DND-41 (cell line): Measurements from ENCODE around the gene HM13.
"Not testable (repeated sequence)": the region's sequence is repeated elsewhere in the genome, so short reads cannot be mapped to it uniquely, and the experiment has no call there.

Experiments
- ATAC-seq: fragments of 200-7000 bp; cut with Tn5 transposase; 3 replicates; pipeline ENCODE4 v1.9.1; 2021; ENCODE audit warnings: low read depth; ENCODE audit not compliant: insufficient read depth
- DNase-seq: peaks from one replicate; pipeline ENCODE4 v3.0.0-alpha.2; 2020
- H2AFZ ChIP-seq: 2 replicates; pipeline ENCODE4 v1.6.0; 2012; ENCODE audit warnings: low read depth, low read length
- H3K27ac ChIP-seq: 2 replicates; pipeline ENCODE4 v1.5.1; 2012; ENCODE audit warnings: low read length, inconsistent platforms
- H3K27me3 ChIP-seq: fragments of 200-600 bp; sonication (generic); 2 replicates; pipeline ENCODE4 v1.6.0; 2012; ENCODE audit warnings: low read length, mild to moderate bottlenecking, inconsistent platforms; ENCODE audit not compliant: insufficient read depth, poor library complexity
- H3K36me3 ChIP-seq: 2 replicates; pipeline ENCODE4 v1.5.1; 2012; ENCODE audit warnings: low read length, inconsistent platforms; ENCODE audit not compliant: insufficient read depth
- H3K4me1 ChIP-seq: 2 replicates; pipeline ENCODE4 v1.5.1; 2012; ENCODE audit warnings: mild to moderate bottlenecking, low read length; ENCODE audit not compliant: insufficient read depth
- H3K4me2 ChIP-seq: 2 replicates; pipeline ENCODE4 v1.6.0; 2012; ENCODE audit warnings: mild to moderate bottlenecking, moderate library complexity, low read length, inconsistent platforms; ENCODE audit not compliant: insufficient read depth
- H3K4me3 ChIP-seq, 2 experiments: fragments of 200-600 bp in 1 of 2; shearing (Covaris generic) in 1 of 2; 2 replicates each; pipeline ENCODE4 v1.5.1; 2012 to 2016; ENCODE audit warnings: inconsistent platforms in 2 of 2, low read length in 2 of 2, mild to moderate bottlenecking in 2 of 2, low read depth in 1 of 2, moderate library complexity in 1 of 2
- H3K79me2 ChIP-seq: 2 replicates; pipeline ENCODE4 v1.6.0; 2012; ENCODE audit warnings: low read length, inconsistent platforms; ENCODE audit not compliant: insufficient read depth
- H3K9ac ChIP-seq: 2 replicates; pipeline ENCODE4 v1.6.0; 2012; ENCODE audit warnings: low read depth, mild to moderate bottlenecking, inconsistent platforms, low read length, moderate library complexity
- H3K9me3 ChIP-seq: 2 replicates; pipeline ENCODE4 v1.5.1; 2012; ENCODE audit warnings: low read length, moderate library complexity, mild to moderate bottlenecking, inconsistent platforms; ENCODE audit not compliant: insufficient read depth, severe bottlenecking
- H4K20me1 ChIP-seq: 2 replicates; pipeline ENCODE4 v1.6.0; 2012; ENCODE audit warnings: low read length; ENCODE audit not compliant: insufficient read depth
- CTCF ChIP-seq: IDR thresholded peaks from 2 replicates; pipeline ENCODE4 v1.5.1; 2012; ENCODE audit warnings: borderline replicate concordance, low read length, moderate library complexity, mild to moderate bottlenecking; ENCODE audit not compliant: poor library complexity, severe bottlenecking; ENCODE audit errors: extremely low read depth
- EZH2 ChIP-seq: IDR thresholded peaks from 3 replicates; pipeline ENCODE4 v1.6.1; 2012; ENCODE audit warnings: borderline replicate concordance, low read depth, mild to moderate bottlenecking, moderate library complexity, low read length, inconsistent platforms; ENCODE audit not compliant: severe bottlenecking

HM13 gene

GRCh38 chr20:31538326-31538725 is 24.1 kb downstream of the HM13 start:
- TF ChIP-seq EZH2 (no peak), CTCF (no peak)
- peaks cover 36% of the 10 kb centered on the region for H4K20me1 ChIP-seq
- no peak overlapping the region for H3K4me3 ChIP-seq
- no peak overlapping the region for H2AFZ ChIP-seq
- peaks cover 79% of the 10 kb centered on the region for H3K4me1 ChIP-seq
- no peaks in the 10 kb centered on the region for H3K9me3 ChIP-seq
- no peak overlapping the region for H3K9ac ChIP-seq
- ATAC-seq (no peak), DNase-seq (no peak)
- H3K4me2 ChIP-seq: no peak overlapping the region
- H3K36me3 ChIP-seq: peaks cover 79% of the 10 kb centered on the region
- H3K27me3 ChIP-seq: no peaks in the 10 kb centered on the region
- peak overlapping the region; percentile 53 for H3K27ac ChIP-seq
- H3K79me2 ChIP-seq: peaks cover 42% of the 10 kb centered on the region

- H3K27me3 ChIP-seq, H3K4me3 ChIP-seq, H3K9me3 ChIP-seq, ATAC-seq, H3K4me2 ChIP-seq, H3K9ac ChIP-seq, H2AFZ ChIP-seq, DNase-seq: not testable (repeated sequence)
- Histone ChIP-seq H3K27ac (peak overlapping the region; percentile 54), H3K4me1 (peaks cover 92% of the 10 kb centered on the region), H3K79me2 (peaks cover 38% of the 10 kb centered on the region), H3K36me3 (peaks cover 75% of the 10 kb centered on the region), H4K20me1 (peaks cover 34% of the 10 kb centered on the region)
These were observed 25.4 kb downstream of the HM13 start for GRCh38 chr20:31539636-31540035.

- H3K4me3 ChIP-seq: no peak overlapping the region
- peaks cover 32% of the 10 kb centered on the region for H4K20me1 ChIP-seq
- peaks cover 91% of the 10 kb centered on the region for H3K4me1 ChIP-seq
- peaks cover 45% of the 10 kb centered on the region for H3K79me2 ChIP-seq
- peak; percentile 27 for DNase-seq
- no peaks in the 10 kb centered on the region for H3K27me3 ChIP-seq
- TF ChIP-seq EZH2 (no peak), CTCF (no peak)
- ATAC-seq: no peak
- H3K36me3 ChIP-seq: peaks cover 76% of the 10 kb centered on the region
- H2AFZ ChIP-seq: no peak overlapping the region
- peak overlapping the region; percentile 89 for H3K27ac ChIP-seq
- H3K4me2 ChIP-seq: no peak overlapping the region
- no peaks in the 10 kb centered on the region for H3K9me3 ChIP-seq
- H3K9ac ChIP-seq: no peak overlapping the region
These were observed 26.2 kb downstream of the HM13 start for GRCh38 chr20:31540406-31540805.

- Histone ChIP-seq H2AFZ (no peak overlapping the region), H3K27me3 (no peaks in the 10 kb centered on the region), H3K4me3 (peak overlapping the region in 1 of 2 experiments; percentile 32; a peak in 2 of 4 replicates), H3K79me2 (peaks cover 49% of the 10 kb centered on the region), H3K9ac (peak overlapping the region; percentile 40), H3K36me3 (peaks cover 73% of the 10 kb centered on the region), H3K27ac (peak overlapping the region; percentile 89), H3K4me1 (peaks cover 79% of the 10 kb centered on the region), H4K20me1 (peaks cover 15% of the 10 kb centered on the region), H3K9me3 (no peaks in the 10 kb centered on the region), H3K4me2 (peak overlapping the region; percentile 57)
- ATAC-seq (peak; percentile 52), DNase-seq (peak; percentile 65)
- no peak for TF ChIP-seq CTCF
- no peak for TF ChIP-seq EZH2
These were observed 28.1 kb downstream of the HM13 start for GRCh38 chr20:31542201-31542842.
